Endothelial cell (in vitro differentiated cells): ENCODE results near the gene CHPT1. TPM values are rescaled to one million over a fixed set of nuclear protein-coding genes. Genes with fewer than 3 reads are reported as not detected.
A peak's percentile ranks its signal among the peaks of the same experiment; 100 is the strongest.

ENCODE experiments used
- DNase-seq: peaks from one replicate; pipeline ENCODE4 v3.0.0; 2021; ENCODE audit warnings: low spot score
- H3K27ac Mint-ChIP-seq: one replicate; pipeline ENCODE4 v1.8.0; 2021; ENCODE audit warnings: mixed read lengths, inconsistent platforms; ENCODE audit not compliant: unreplicated experiment
- H3K27me3 Mint-ChIP-seq: one replicate; pipeline ENCODE4 v1.8.0; 2021; ENCODE audit warnings: mild to moderate bottlenecking, moderate library complexity, mixed read lengths, inconsistent platforms; ENCODE audit not compliant: unreplicated experiment
- H3K36me3 Mint-ChIP-seq: one replicate; pipeline ENCODE4 v1.8.0; 2021; ENCODE audit warnings: mild to moderate bottlenecking, low read depth, mixed read lengths, inconsistent platforms; ENCODE audit not compliant: unreplicated experiment
- H3K4me1 Mint-ChIP-seq: one replicate; pipeline ENCODE4 v1.8.0; 2021; ENCODE audit warnings: mild to moderate bottlenecking, mixed read lengths, inconsistent platforms; ENCODE audit not compliant: unreplicated experiment
- H3K4me3 Mint-ChIP-seq: one replicate; pipeline ENCODE4 v1.8.0; 2021; ENCODE audit warnings: mild to moderate bottlenecking, mixed read lengths, inconsistent platforms; ENCODE audit not compliant: unreplicated experiment
- H3K9me3 Mint-ChIP-seq: one replicate; pipeline ENCODE4 v1.8.0; 2021; ENCODE audit warnings: mixed read lengths, inconsistent platforms; ENCODE audit not compliant: unreplicated experiment
- CTCF ChIP-seq: fragments of 200-600 bp; sonication (generic); IDR thresholded peaks from one replicate; pipeline ENCODE4 v1.5.0; 2021; ENCODE audit warnings: antibody characterized with exemption; ENCODE audit not compliant: unreplicated experiment
- long read RNA-seq: library from polyadenylated mRNA; unstranded; transcript quantifications from one replicate; pipeline ENCODE4 v2.0.0, GENCODE V29; 2020; ENCODE audit not compliant: unreplicated experiment
- total RNA-seq: library from RNA; stranded (reverse); fragmentation: NEBNext Ultra II Directional; extraction: Animal tissue kit (Norgen Biotek cat#: 25700); gene quantifications from one replicate; pipeline ENCODE4 v1.2.1, GENCODE V29; 2021; ENCODE audit not compliant: unreplicated experiment

Gene CHPT1
- 6.2 TPM for total RNA-seq
- long read RNA-seq, partial matches to known transcripts: 0 of 2 reads
- long read RNA-seq, other reads (novel, unspliced or antisense): 1 of 2 reads

DNA sequence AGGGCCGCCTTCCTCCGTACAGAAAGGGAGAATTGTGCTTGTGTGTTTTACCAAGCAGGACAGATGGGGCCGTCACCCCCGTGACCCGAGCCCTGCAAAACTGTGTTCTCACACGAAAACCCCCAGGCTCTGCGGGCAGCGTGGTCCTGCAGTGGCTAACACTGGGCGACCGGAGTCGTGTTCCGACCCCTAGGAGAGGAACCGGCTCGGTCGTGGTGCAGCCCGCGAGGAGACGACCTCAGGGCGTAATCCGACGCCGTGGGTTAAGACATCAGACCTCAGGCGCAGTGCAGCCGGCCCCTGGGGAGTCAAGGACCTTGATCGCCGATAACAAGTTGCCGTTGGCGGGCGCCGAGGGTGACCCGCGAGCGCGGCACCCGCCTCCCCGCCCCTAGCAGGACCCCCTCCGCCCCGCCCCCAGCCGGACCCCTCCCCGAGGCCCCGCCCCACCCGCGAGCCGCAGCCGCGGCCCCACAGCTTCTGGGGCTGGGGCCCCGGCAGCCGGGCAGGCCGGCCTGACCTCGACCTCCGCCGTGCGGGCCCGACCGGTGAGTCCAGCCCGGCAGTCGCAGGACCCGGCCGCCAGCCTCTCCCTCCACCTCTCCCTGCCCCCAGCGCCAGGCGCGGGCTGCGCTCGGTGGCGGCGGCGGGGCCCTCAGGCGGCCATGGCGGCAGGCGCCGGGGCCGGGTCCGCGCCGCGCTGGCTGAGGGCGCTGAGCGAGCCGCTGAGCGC lies at the start of gene CHPT1:
Gene CHPT1, plus strand, starts transcription at position 444 of the 733 bp plus-strand sequence. Its CDS starts 222 bp downstream, at position 666.
- Mint-ChIP-seq H3K36me3 (no peaks in the 10 kb centered on the region), H3K27me3 (peaks cover 7% of the 10 kb centered on the region), H3K27ac (peak within 1 kb of the TSS; percentile 52), H3K4me3 (peak within 1 kb of the TSS; percentile 96), H3K4me1 (peaks cover 5% of the 10 kb centered on the region), H3K9me3 (no peaks in the 10 kb centered on the region)
- TF ChIP-seq CTCF: no peak
- DNase-seq: peak; percentile 53

GRCh38 chr12:101647711-101648110 lies 49.7 kb upstream of the CHPT1 start:
- Mint-ChIP-seq H3K9me3 (no peaks in the 10 kb centered on the region), H3K4me3 (no peak overlapping the region), H3K27ac (no peak overlapping the region), H3K36me3 (no peaks in the 10 kb centered on the region), H3K4me1 (no peaks in the 10 kb centered on the region), H3K27me3 (no peaks in the 10 kb centered on the region)
- no peak for DNase-seq
- TF ChIP-seq CTCF: no peak

DNA sequence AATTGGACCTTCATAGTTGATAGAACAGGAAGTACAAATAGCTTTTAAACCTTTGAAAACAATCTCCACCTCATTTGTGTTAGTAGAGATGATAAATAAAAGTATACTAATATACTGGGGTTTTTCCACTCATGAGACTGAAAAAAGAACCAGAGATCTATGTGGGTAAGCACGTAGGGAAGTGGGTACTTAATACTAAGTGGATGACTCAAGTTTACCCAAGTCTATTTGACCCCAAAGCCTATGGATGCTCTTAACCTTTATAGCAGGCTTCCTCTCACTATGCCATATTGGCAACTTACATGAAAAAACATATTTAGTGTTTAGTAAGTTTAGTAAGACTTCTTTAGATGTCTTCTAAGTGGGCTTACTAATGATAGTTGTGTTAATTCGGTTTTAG lies 49.2 kb upstream of the CHPT1 start:
- Mint-ChIP-seq H3K9me3 (no peaks in the 10 kb centered on the region), H3K4me1 (no peaks in the 10 kb centered on the region), H3K27me3 (no peaks in the 10 kb centered on the region), H3K36me3 (no peaks in the 10 kb centered on the region), H3K27ac (no peak overlapping the region), H3K4me3 (no peak overlapping the region)
- no peak for DNase-seq
- TF ChIP-seq CTCF: no peak

GRCh38 chr12:101650346-101651117 lies 46.9 kb upstream of the CHPT1 start:
- no peak for DNase-seq
- H3K9me3 Mint-ChIP-seq: no peaks in the 10 kb centered on the region
- no peak for TF ChIP-seq CTCF
- no peak overlapping the region for H3K27ac Mint-ChIP-seq
- H3K36me3 Mint-ChIP-seq: no peaks in the 10 kb centered on the region
- H3K4me3 Mint-ChIP-seq: no peak overlapping the region
- no peaks in the 10 kb centered on the region for H3K27me3 Mint-ChIP-seq
- H3K4me1 Mint-ChIP-seq: no peaks in the 10 kb centered on the region

DNA sequence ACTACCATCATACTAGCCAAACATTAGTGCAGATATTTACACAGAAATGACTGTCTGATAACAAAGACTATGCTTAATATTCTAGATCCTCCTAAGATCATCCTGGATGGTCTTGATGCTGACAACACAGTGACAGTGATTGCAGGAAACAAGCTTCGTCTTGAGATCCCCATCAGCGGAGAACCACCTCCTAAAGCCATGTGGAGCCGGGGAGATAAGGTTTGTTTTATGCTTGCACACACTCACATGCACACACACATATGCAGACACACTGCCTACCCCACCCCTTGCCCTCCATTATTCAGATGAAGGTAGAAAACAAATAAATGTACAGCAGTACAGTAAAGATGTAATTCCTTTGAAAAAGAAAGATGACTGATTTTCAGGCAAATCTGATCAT lies 44.4 kb upstream of the CHPT1 start:
- Mint-ChIP-seq H3K27me3 (no peaks in the 10 kb centered on the region), H3K4me3 (no peak overlapping the region), H3K4me1 (no peaks in the 10 kb centered on the region), H3K27ac (no peak overlapping the region), H3K9me3 (no peaks in the 10 kb centered on the region), H3K36me3 (no peaks in the 10 kb centered on the region)
- DNase-seq: no peak
- no peak for TF ChIP-seq CTCF
